Osteoblast (primary cell): Measurements from ENCODE around the gene ZNF425. TPM values are rescaled to one million over a fixed set of nuclear protein-coding genes. Genes with fewer than 3 reads are reported as not detected.

Experiments
- DNase-seq: peaks from one replicate; pipeline ENCODE4 v3.0.0; 2011; ENCODE audit warnings: low spot score, mixed read lengths; ENCODE audit not compliant: insufficient read length; ENCODE audit errors: missing footprints
- H2AFZ ChIP-seq: 2 replicates; pipeline ENCODE4 v1.6.0; 2011; ENCODE audit warnings: mild to moderate bottlenecking, low read length
- H3K27ac ChIP-seq: 2 replicates; pipeline ENCODE4 v1.5.1; 2011; ENCODE audit warnings: mild to moderate bottlenecking, low read depth, low read length, moderate library complexity
- H3K27me3 ChIP-seq: 2 replicates; pipeline ENCODE4 v1.6.0; 2012; ENCODE audit warnings: mild to moderate bottlenecking, control low read depth, inconsistent platforms, low read length, moderate library complexity; ENCODE audit not compliant: insufficient read depth
- H3K36me3 ChIP-seq: 2 replicates; pipeline ENCODE4 v1.5.1; 2011; ENCODE audit warnings: mild to moderate bottlenecking, low read length, control low read depth, moderate library complexity; ENCODE audit not compliant: insufficient read depth
- H3K4me1 ChIP-seq: 2 replicates; pipeline ENCODE4 v1.5.1; 2011; ENCODE audit warnings: mild to moderate bottlenecking, low read length, control low read depth, moderate library complexity; ENCODE audit not compliant: insufficient read depth
- H3K4me2 ChIP-seq: 2 replicates; pipeline ENCODE4 v1.6.0; 2011; ENCODE audit warnings: mild to moderate bottlenecking, low read length; ENCODE audit not compliant: insufficient read depth
- H3K4me3 ChIP-seq: fragments of 200-600 bp; sonication (generic); 3 replicates; pipeline ENCODE4 v1.5.1; 2012; ENCODE audit warnings: mild to moderate bottlenecking, low read length, inconsistent platforms; ENCODE audit not compliant: insufficient read depth
- H3K79me2 ChIP-seq: 2 replicates; pipeline ENCODE4 v1.6.0; 2012; ENCODE audit warnings: mild to moderate bottlenecking, low read length, control low read depth, inconsistent platforms; ENCODE audit not compliant: insufficient read depth
- H3K9me3 ChIP-seq: 2 replicates; pipeline ENCODE4 v1.5.1; 2011; ENCODE audit warnings: low read depth, low read length, control low read depth
- H4K20me1 ChIP-seq: 2 replicates; pipeline ENCODE4 v1.6.0; 2012; ENCODE audit warnings: mild to moderate bottlenecking, low read length, control low read depth; ENCODE audit not compliant: insufficient read depth
- CTCF ChIP-seq: IDR thresholded peaks from 2 replicates; pipeline ENCODE4 v1.5.1; 2011; ENCODE audit warnings: mild to moderate bottlenecking, low read depth, low read length, moderate library complexity; ENCODE audit errors: extremely low read depth
- total RNA-seq: library from RNA; depleted of rRNA; stranded (reverse); fragments of >200 nt; gene quantifications from 2 replicates; pipeline ENCODE4 v1.2.3, GENCODE V29; 2012

The ZNF425 gene
- total RNA-seq, 1 donor = 4.3 TPM

DNA sequence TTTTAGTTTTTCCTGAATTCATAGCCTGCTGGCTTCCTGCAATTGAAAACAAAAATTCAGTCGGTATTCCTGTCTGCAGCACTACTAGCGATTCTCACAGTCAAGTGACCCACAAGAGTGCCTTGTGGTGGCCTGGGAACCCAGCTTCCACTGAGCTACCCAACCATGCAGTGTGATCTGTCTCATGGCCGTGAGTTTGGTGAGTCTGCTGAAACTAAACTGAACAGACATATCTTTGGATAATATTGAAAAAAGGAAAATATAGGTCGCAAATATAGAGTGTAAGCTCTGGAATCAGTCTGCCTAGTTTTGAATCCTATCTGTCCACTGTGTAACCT lies 53.7 kb downstream of the ZNF425 start:
- Histone ChIP-seq H3K4me1 (no peaks in the 10 kb centered on the region), H3K36me3 (peaks cover 26% of the 10 kb centered on the region), H3K79me2 (no peaks in the 10 kb centered on the region), H2AFZ (no peak overlapping the region), H3K27me3 (no peaks in the 10 kb centered on the region), H3K9me3 (no peaks in the 10 kb centered on the region), H4K20me1 (no peaks in the 10 kb centered on the region), H3K4me3 (no peak overlapping the region), H3K27ac (no peak overlapping the region), H3K4me2 (no peak overlapping the region)
- TF ChIP-seq CTCF = no peak
- no peak for DNase-seq

DNA sequence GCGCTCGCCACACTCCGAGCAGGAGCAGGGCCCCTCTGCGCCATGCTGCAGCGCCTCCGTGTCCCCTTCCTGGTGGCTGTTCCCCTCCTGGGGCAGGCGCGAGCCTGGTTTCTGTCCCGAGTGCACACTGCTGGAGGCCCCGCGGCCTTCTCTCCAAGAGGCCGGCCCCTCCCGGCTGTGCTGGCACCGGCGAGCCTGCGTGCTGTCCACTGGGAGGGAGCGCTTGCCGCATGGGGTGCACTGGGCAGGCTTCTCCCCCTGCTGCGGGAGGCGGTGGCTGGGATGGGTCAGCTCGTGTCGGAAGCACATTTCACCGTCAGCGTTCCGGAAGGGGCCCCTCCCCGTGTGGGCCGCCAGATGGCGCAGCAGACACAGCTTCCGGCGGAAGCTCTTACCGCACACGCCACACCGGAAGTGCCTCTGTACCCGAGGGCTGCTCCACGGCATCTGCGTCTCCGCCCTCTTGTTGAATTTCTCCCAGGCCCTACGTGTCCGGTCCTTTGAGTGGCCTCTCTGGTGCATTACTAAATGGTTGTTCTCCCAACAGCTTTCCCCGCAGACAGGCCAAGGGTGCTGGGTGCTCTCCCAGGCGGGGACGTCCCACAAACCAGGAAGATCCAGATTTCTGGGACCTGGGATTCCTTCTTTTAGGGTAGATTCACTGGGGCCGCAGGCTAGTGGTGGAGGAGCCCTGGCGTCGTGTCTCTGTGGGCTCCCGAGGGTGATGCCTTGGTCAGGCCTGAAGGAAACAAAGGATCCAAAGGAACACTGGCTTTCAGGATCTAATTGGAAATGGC lies 54.3 kb downstream of the ZNF425 start:
- TF ChIP-seq CTCF = no peak
- Histone ChIP-seq H2AFZ (no peak overlapping the region), H3K79me2 (no peaks in the 10 kb centered on the region), H3K36me3 (peaks cover 26% of the 10 kb centered on the region), H3K4me3 (no peak overlapping the region), H3K27me3 (no peaks in the 10 kb centered on the region), H3K27ac (no peak overlapping the region), H3K9me3 (no peaks in the 10 kb centered on the region), H3K4me1 (no peaks in the 10 kb centered on the region), H4K20me1 (no peaks in the 10 kb centered on the region), H3K4me2 (no peak overlapping the region)
- no peak for DNase-seq

DNA sequence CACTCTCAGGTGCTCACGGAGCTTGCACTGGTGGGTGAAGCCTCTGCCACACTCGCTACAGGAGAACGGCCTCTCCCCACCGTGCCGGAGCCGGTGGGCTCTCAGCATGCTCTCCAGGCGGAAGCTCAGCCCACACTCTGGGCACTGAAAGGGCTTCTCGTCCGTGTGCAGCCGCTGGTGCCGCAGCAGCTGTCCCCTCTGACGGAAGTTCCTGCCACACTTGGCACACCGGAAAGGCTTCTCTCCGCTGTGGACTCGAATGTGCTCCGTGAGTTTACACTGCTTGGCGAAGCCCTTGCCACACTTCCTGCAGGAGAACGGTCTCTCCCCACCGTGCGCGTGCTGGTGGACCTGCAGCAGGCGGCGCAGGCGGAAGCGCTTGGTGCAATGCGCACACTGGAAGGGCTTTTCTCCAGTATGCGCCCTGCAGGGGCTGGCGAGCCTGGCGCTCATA lies 54.9 kb downstream of the ZNF425 start:
- Histone ChIP-seq H3K4me1 (no peaks in the 10 kb centered on the region), H3K27me3 (no peaks in the 10 kb centered on the region), H3K9me3 (no peaks in the 10 kb centered on the region), H3K4me3 (no peak overlapping the region), H4K20me1 (no peaks in the 10 kb centered on the region), H3K27ac (no peak overlapping the region), H3K79me2 (no peaks in the 10 kb centered on the region), H3K4me2 (no peak overlapping the region), H2AFZ (no peak overlapping the region), H3K36me3 (peaks cover 26% of the 10 kb centered on the region)
- TF ChIP-seq CTCF = no peak
- DNase-seq = no peak

DNA sequence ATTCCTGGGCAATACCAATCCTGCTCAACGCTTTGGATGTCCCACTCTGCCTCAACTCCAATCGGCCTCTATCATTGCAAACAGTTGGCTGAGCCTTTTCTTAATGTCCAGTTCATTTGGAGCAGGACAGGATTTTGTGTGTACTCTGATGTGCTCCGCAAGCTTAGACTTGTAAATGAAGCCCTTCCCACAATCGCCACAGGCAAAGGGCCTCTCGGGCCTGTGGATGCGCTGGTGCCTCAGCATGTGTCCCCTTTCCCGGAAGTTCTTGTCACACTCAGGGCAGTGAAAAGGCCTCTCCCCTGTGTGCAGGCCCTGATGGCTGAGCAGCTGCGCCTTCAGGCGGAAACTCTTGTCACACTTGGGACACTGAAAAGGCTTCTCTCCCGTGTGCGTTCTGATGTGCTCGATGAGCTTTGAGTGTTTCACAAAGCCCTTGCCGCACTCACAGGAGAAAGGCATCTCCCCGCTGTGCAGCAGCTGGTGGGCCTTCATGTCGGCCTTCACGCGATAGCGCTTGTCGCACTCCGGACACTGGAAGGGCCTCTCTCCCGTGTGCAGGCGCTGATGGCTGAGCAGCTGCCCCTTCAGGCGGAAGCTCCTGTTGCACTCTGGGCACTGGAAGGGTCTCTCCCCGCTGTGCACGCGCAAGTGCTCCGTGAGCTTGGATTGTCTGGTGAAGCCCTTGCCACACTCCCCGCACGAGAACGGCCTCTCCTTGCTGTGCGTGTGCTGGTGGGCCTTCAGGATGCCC lies 55.6 kb downstream of the ZNF425 start:
- Histone ChIP-seq H3K27ac (no peak overlapping the region), H3K27me3 (no peaks in the 10 kb centered on the region), H2AFZ (no peak overlapping the region), H3K4me2 (no peak overlapping the region), H4K20me1 (no peaks in the 10 kb centered on the region), H3K9me3 (no peaks in the 10 kb centered on the region), H3K4me1 (no peaks in the 10 kb centered on the region), H3K4me3 (no peak overlapping the region), H3K79me2 (no peaks in the 10 kb centered on the region), H3K36me3 (peaks cover 26% of the 10 kb centered on the region)
- DNase-seq = peak; percentile 37
- TF ChIP-seq CTCF = no peak
